OCI-LY3 (cell line): ENCODE data around the gene CD19.
A peak's percentile ranks its signal among the peaks of the same experiment; 100 is the strongest.

Experiments used
- H2AFZ ChIP-seq: fragments of 200-600, 300-600 bp; shearing (Covaris generic); 2 replicates; pipeline ENCODE4 v1.6.0; 2014; ENCODE audit warnings: antibody characterized with exemption, low read depth, low read length
- H3K27ac ChIP-seq: fragments of 200-600, 300-600 bp; sonication (generic); 2 replicates; pipeline ENCODE4 v1.5.1; 2014; ENCODE audit warnings: mild to moderate bottlenecking, low read length, moderate library complexity, mixed read lengths
- H3K27me3 ChIP-seq: fragments of 200-600, 300-600 bp; sonication (generic); 2 replicates; pipeline ENCODE4 v1.6.1; 2014; ENCODE audit warnings: low read depth, low read length, mixed read lengths
- H3K36me3 ChIP-seq: fragments of 200-600, 300-600 bp; sonication (generic); replicated peaks from 2 replicates; pipeline ENCODE3; 2014; ENCODE audit warnings: low read depth, low read length, mixed read lengths
- H3K4me1 ChIP-seq: fragments of 300-600, 200-600 bp; sonication (generic); 2 replicates; pipeline ENCODE4 v1.6.1; 2014; ENCODE audit warnings: low read length, mixed read lengths
- H3K4me2 ChIP-seq: fragments of 200-600, 300-600 bp; sonication (generic); 2 replicates; pipeline ENCODE4 v1.6.1; 2014; ENCODE audit warnings: low read length, mixed read lengths
- H3K4me3 ChIP-seq: fragments of 300-600, 200-600 bp; sonication (generic); 2 replicates; pipeline ENCODE4 v1.5.1; 2014; ENCODE audit warnings: antibody characterized with exemption, mild to moderate bottlenecking, low read length, moderate library complexity
- H3K79me2 ChIP-seq: fragments of 300-600, 200-600 bp; shearing (Covaris generic); 2 replicates; pipeline ENCODE4 v1.6.1; 2014; ENCODE audit warnings: mild to moderate bottlenecking, low read length, mixed read lengths
- H3K9ac ChIP-seq: fragments of 300-600, 200-600 bp; shearing (Covaris generic); 2 replicates; pipeline ENCODE4 v1.6.0; 2014; ENCODE audit warnings: mild to moderate bottlenecking, low read length, moderate library complexity
- H3K9me3 ChIP-seq: fragments of 200-600, 300-600 bp; shearing (Covaris generic); 2 replicates; pipeline ENCODE4 v1.6.1; 2014; ENCODE audit warnings: low read length, mixed read lengths; ENCODE audit not compliant: insufficient read depth
- H4K20me1 ChIP-seq: fragments of 200-600, 300-600 bp; sonication (generic); 2 replicates; pipeline ENCODE4 v1.6.1; 2016; ENCODE audit warnings: low read length, mixed read lengths; ENCODE audit not compliant: insufficient read depth
- CTCF ChIP-seq: fragments of 200-600, 300-600 bp; sonication (generic); IDR thresholded peaks from 2 replicates; pipeline ENCODE4 v1.5.1; 2014; ENCODE audit warnings: antibody characterized with exemption, low read length, low read depth
- EZH2phosphoT487 ChIP-seq: fragments of 200-600 bp; shearing (Covaris generic); IDR thresholded peaks from 2 replicates; pipeline ENCODE4 v1.6.1; 2018; ENCODE audit warnings: antibody characterized with exemption, mixed run types, low read depth

Gene CD19

GRCh38 chr16:28927815-28928214, 4.0 kb upstream of the CD19 start:
- Histone ChIP-seq H2AFZ (no peak overlapping the region), H3K9me3 (no peaks in the 10 kb centered on the region), H3K4me1 (peaks cover 34% of the 10 kb centered on the region), H3K36me3 (peaks cover 2% of the 10 kb centered on the region), H4K20me1 (no peaks in the 10 kb centered on the region), H3K79me2 (no peaks in the 10 kb centered on the region), H3K4me2 (no peak overlapping the region), H3K27me3 (no peaks in the 10 kb centered on the region), H3K4me3 (no peak overlapping the region), H3K27ac (no peak overlapping the region), H3K9ac (no peak overlapping the region)
- TF ChIP-seq EZH2phosphoT487, result no peak
- no peak for TF ChIP-seq CTCF

- Histone ChIP-seq H3K79me2 (no peaks in the 10 kb centered on the region), H3K9ac (peak overlapping the region; percentile 49), H3K27ac (peak overlapping the region; percentile 83), H3K36me3 (no peaks in the 10 kb centered on the region), H3K27me3 (no peaks in the 10 kb centered on the region), H3K9me3 (no peaks in the 10 kb centered on the region), H3K4me2 (peak overlapping the region; percentile 66), H2AFZ (peak overlapping the region; percentile 69; the same call in 1 of the 2 replicates), H4K20me1 (no peaks in the 10 kb centered on the region), H3K4me1 (peaks cover 20% of the 10 kb centered on the region), H3K4me3 (0 out of 2 replicates have a peak overlapping the region, but pooled peaks have one; percentile 16)
- no peak for TF ChIP-seq CTCF
- TF ChIP-seq EZH2phosphoT487, result no peak
These were observed 1.6 kb upstream of the CD19 start for GRCh38 chr16:28930203-28930602.

DNA sequence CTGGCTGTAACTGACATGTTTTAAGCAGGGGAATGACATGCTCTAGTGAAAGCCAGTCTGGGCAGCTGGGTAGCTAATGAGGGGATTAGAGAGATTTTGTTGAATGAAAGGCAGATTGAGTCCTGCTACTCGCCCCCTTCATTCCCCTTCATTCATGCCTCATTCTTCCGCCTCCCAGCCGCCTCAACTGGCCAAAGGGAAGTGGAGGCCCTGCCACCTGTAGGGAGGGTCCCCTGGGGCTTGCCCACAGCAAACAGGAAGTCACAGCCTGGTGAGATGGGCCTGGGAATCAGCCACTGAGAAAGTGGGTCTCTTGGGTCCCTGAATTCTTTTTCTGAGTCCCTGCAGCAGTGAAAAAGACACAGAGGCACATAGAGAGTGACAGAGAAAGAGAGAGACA, 1.1 kb upstream of the CD19 start:
- Histone ChIP-seq H3K4me2 (peak overlapping the region; percentile 66), H3K9me3 (no peaks in the 10 kb centered on the region), H3K36me3 (no peaks in the 10 kb centered on the region), H3K4me3 (peak overlapping the region; percentile 16; the same call in 1 of the 2 replicates), H3K9ac (peak overlapping the region; percentile 49), H3K4me1 (peaks cover 20% of the 10 kb centered on the region), H3K27ac (peak overlapping the region; percentile 83), H4K20me1 (no peaks in the 10 kb centered on the region), H2AFZ (peak overlapping the region; percentile 69), H3K79me2 (no peaks in the 10 kb centered on the region), H3K27me3 (no peaks in the 10 kb centered on the region)
- TF ChIP-seq EZH2phosphoT487 (no peak), CTCF (no peak)

- Histone ChIP-seq H2AFZ (no peak overlapping the region; the same call in 1 of the 2 replicates), H4K20me1 (no peaks in the 10 kb centered on the region), H3K4me1 (peaks cover 20% of the 10 kb centered on the region), H3K9ac (no peak overlapping the region), H3K27me3 (no peaks in the 10 kb centered on the region), H3K27ac (no peak overlapping the region), H3K4me2 (no peak overlapping the region), H3K36me3 (no peaks in the 10 kb centered on the region), H3K4me3 (no peak overlapping the region), H3K79me2 (no peaks in the 10 kb centered on the region), H3K9me3 (no peaks in the 10 kb centered on the region)
- no peak for TF ChIP-seq EZH2phosphoT487
- TF ChIP-seq CTCF, result no peak
These were observed 769 bp downstream of the CD19 start for GRCh38 chr16:28932339-28933141.
